HCT116 (cell line): ENCODE data around the gene GIMAP8. TPM values are rescaled to one million over a fixed set of nuclear protein-coding genes. Genes with fewer than 3 reads are reported as not detected.

Source experiments
- ATAC-seq: fragments of 200-7000 bp; cut with Tn5 transposase; 2 replicates; pipeline ENCODE4 v1.9.1; 2020; ENCODE audit warnings: mild to moderate bottlenecking, moderate library complexity
- BruUV-seq: library from RNA; stranded (reverse); fragments of 400-500 nt; replicated peaks from 2 replicates; lab custom pipeline; 2021; lab: Mats Ljungman, UMichigan
- CTCF ChIA-PET: fragments of 300-600 bp; sonication (Branson Sonifier 250); formaldehyde crosslinking; loops from one replicate; lab custom pipeline; 2021; ENCODE audit warnings: antibody characterized with exemption; lab: Charles Lee
- POLR2A ChIA-PET: fragments of 300-600, 350-600 bp; sonication (Branson Sonifier 250); formaldehyde crosslinking; loops from one replicate; lab custom pipeline; 2021; ENCODE audit warnings: antibody characterized with exemption; lab: Charles Lee
- RAD21 ChIA-PET, 2 experiments: fragments of 300-600 bp; sonication (Branson Sonifier 250); formaldehyde crosslinking; loops; one replicate each; lab custom pipeline; 2023; ENCODE audit warnings: low total read pairs in 2 of 2; ENCODE audit not compliant: uncharacterized antibody in 2 of 2, unreplicated experiment in 2 of 2, low non-redundant PET in 1 of 2; lab: Charles Lee
- DNase-seq: peaks from one replicate; pipeline ENCODE4 v3.0.0-alpha.2; 2010; ENCODE audit warnings: low read depth, low spot score
- H2AFZ ChIP-seq: fragments of 200-600 bp; shearing (Covaris generic), sonication (generic); 2 replicates; pipeline ENCODE4 v1.6.1; 2017; ENCODE audit warnings: low read depth, mixed run types, mixed read lengths, antibody characterized with exemption, low read length; ENCODE audit not compliant: poor library complexity, severe bottlenecking
- H3K27ac ChIP-seq: 2 replicates; pipeline ENCODE4 v1.5.1; 2012; ENCODE audit warnings: low read depth, low read length
- H3K27me3 ChIP-seq: fragments of 200-600 bp; sonication (generic); 2 replicates; pipeline ENCODE4 v1.6.1; 2016; ENCODE audit warnings: mixed run types, low read length, mixed read lengths; ENCODE audit not compliant: insufficient read depth
- H3K36me3 ChIP-seq, 2 experiments: fragments of 200-500 bp in 1 of 2; fragments of 200-600 bp in 1 of 2; sonication (Bioruptor generic) in 1 of 2; sonication (generic) in 1 of 2; 2 replicates each; pipeline versions ENCODE4 v1.5.1 to v1.6.1; 2014 to 2016; ENCODE audit warnings: low read length in 2 of 2, inconsistent platforms in 1 of 2, mixed read lengths in 1 of 2, mixed run types in 1 of 2; ENCODE audit not compliant: insufficient read depth in 2 of 2, control insufficient read depth in 1 of 2
- H3K4me1 ChIP-seq, 2 experiments: fragments of 200-600 bp in 1 of 2; sonication (generic) in 1 of 2; 2 replicates each; pipeline versions ENCODE4 v1.5.1 to v1.6.1; 2012 to 2017; ENCODE audit warnings: low read length in 2 of 2, inconsistent platforms in 1 of 2, mild to moderate bottlenecking in 1 of 2, mixed read lengths in 1 of 2, mixed run types in 1 of 2, moderate library complexity in 1 of 2; ENCODE audit not compliant: insufficient read depth in 2 of 2, control insufficient read depth in 1 of 2
- H3K4me2 ChIP-seq: fragments of 200-600 bp; sonication (generic); 2 replicates; pipeline ENCODE4 v1.6.1; 2017; ENCODE audit warnings: mixed run types, low read length, mixed read lengths
- H3K4me3 ChIP-seq, 2 experiments: fragments of 200-600 bp in 1 of 2; sonication (generic) in 1 of 2; replicated peaks in 1 of 2; 2 replicates each; pipeline ENCODE4 v1.5.1; 2011 to 2016; ENCODE audit warnings: low read length in 2 of 2, control low read depth in 1 of 2, low read depth in 1 of 2, mild to moderate bottlenecking in 1 of 2, mixed read lengths in 1 of 2, mixed run types in 1 of 2
- H3K79me2 ChIP-seq: fragments of 200-600 bp; sonication (generic); 2 replicates; pipeline ENCODE4 v1.6.1; 2017; ENCODE audit warnings: mild to moderate bottlenecking, mixed run types, low read length, moderate library complexity, mixed read lengths; ENCODE audit not compliant: insufficient read depth
- H3K9ac ChIP-seq: fragments of 200-600 bp; sonication (generic); 2 replicates; pipeline ENCODE4 v1.6.1; 2016; ENCODE audit warnings: low read length, mixed read lengths
- H3K9me2 ChIP-seq: fragments of 200-600 bp; sonication (generic), shearing (Covaris generic); 2 replicates; pipeline ENCODE4 v1.6.1; 2017; ENCODE audit warnings: mixed run types, mild to moderate bottlenecking, moderate library complexity; ENCODE audit not compliant: insufficient read depth
- H3K9me3 ChIP-seq, 2 experiments: fragments of 200-500 bp in 1 of 2; fragments of 200-600 bp in 1 of 2; sonication (Bioruptor generic) in 1 of 2; sonication (generic) in 1 of 2; 2 replicates each; pipeline ENCODE4 v1.6.1; 2014 to 2017; ENCODE audit warnings: low read length in 2 of 2, mixed read lengths in 2 of 2, inconsistent platforms in 1 of 2, low read depth in 1 of 2, mild to moderate bottlenecking in 1 of 2, mixed run types in 1 of 2, moderate library complexity in 1 of 2; ENCODE audit not compliant: control insufficient read depth in 1 of 2, insufficient read depth in 1 of 2
- H4K20me1 ChIP-seq: fragments of 200-600 bp; sonication (generic), shearing (Covaris generic); 2 replicates; pipeline ENCODE4 v1.6.1; 2017; ENCODE audit warnings: mixed run types, mild to moderate bottlenecking, moderate library complexity; ENCODE audit not compliant: insufficient read depth
- EZH2phosphoT487 ChIP-seq: fragments of 200-600 bp; IDR thresholded peaks from 2 replicates; pipeline ENCODE4 v1.6.1; 2018; ENCODE audit warnings: antibody characterized with exemption, borderline replicate concordance
- JUND ChIP-seq: IDR thresholded peaks from 2 replicates; pipeline ENCODE4 v1.6.1; 2012
- POLR2A ChIP-seq: IDR thresholded peaks from 2 replicates; pipeline ENCODE4 v1.7.0; 2011; ENCODE audit warnings: borderline replicate concordance; ENCODE audit not compliant: insufficient read depth, insufficient read length; ENCODE audit errors: extremely low read depth
- POLR2AphosphoS5 ChIP-seq: IDR thresholded peaks from 2 replicates; pipeline ENCODE4 v1.6.1; 2011; ENCODE audit warnings: mild to moderate bottlenecking, low read depth, low read length, moderate library complexity
- SRF ChIP-seq: IDR thresholded peaks from 2 replicates; pipeline ENCODE4 v1.6.1; 2012; ENCODE audit warnings: low read depth
- ZNF274 ChIP-seq: fragments of 200-500 bp; sonication (Bioruptor generic); IDR thresholded peaks from 2 replicates; pipeline ENCODE4 v1.6.1; 2014; ENCODE audit warnings: mild to moderate bottlenecking, low read depth, low read length, inconsistent platforms
- intact Hi-C: fragments of 100-400 bp; cut with micrococcal nuclease; formaldehyde crosslinking; loops from 2 replicates; pipeline ENCODE4 v1.10.0; 2022
- total RNA-seq: library from RNA; stranded (reverse); gene quantifications from one replicate; pipeline ENCODE4 v1.2.1, GENCODE V29; 2021; ENCODE audit not compliant: unreplicated experiment
- TF ChIP-seq, protein P1 (sequence below): IDR thresholded peaks from 2 replicates; pipeline ENCODE4 v1.6.1; 2011; ENCODE audit warnings: mild to moderate bottlenecking, low read length, moderate library complexity; ENCODE audit not compliant: insufficient replicate concordance; ENCODE audit errors: extremely low read depth

The GIMAP8 gene
- total RNA-seq, 1 experiment from 2014 or later, result 0.15 TPM

DNA sequence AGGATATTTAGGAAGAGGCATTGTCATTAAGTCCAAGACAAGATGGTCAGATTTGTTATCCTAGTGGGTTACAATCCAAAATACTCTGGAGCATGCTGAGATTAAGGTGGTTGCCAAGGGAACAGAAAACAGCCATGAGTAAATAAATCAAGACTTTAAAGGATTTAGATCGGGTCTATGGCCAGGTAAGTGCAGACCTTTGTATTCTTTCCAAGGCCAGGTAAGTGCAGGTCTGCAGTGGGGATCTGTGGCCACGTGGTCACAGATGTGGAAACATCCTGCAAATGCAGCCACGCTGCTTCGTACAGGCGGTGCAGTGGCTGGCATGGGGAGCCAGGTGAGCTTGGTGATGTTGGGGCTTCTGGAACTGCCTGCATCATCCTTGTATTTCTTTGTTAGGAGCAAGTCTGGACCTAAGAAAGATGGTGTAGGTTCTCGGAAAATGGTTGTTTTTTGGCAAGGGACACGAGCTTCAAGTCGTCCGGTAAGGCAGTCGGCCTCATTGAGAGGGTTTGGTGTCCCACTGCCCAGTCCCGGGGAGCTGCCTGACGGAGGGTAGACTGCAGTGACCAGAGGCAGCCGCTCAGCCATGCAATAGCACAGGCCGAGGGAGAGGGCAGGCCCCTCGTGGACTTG is 49.5 kb upstream of the GIMAP8 start:
- Histone ChIP-seq H4K20me1 (no peaks in the 10 kb centered on the region), H3K9me2 (no peaks in the 10 kb centered on the region), H2AFZ (no peak overlapping the region), H3K4me2 (peak overlapping the region; percentile 63), H3K27me3 (no peaks in the 10 kb centered on the region), H3K36me3 (no peaks in the 10 kb centered on the region), H3K4me3 (no peak overlapping the region), H3K9ac (no peak overlapping the region), H3K4me1 (peaks cover 24 to 42% of the 10 kb centered on the region in 2 experiments), H3K79me2 (no peaks in the 10 kb centered on the region), H3K27ac (no peak overlapping the region), H3K9me3 (no peaks in the 10 kb centered on the region)
- DNase-seq (no peak), ATAC-seq (no peak)
- TF ChIP-seq ZNF274, result no peak
- no peak for TF ChIP-seq JUND
- no peak for TF ChIP-seq POLR2AphosphoS5
- no peak for TF ChIP-seq EZH2phosphoT487
- TF ChIP-seq POLR2A, result no peak
- TF ChIP-seq SRF, result no peak
- TF ChIP-seq, protein P1, sequence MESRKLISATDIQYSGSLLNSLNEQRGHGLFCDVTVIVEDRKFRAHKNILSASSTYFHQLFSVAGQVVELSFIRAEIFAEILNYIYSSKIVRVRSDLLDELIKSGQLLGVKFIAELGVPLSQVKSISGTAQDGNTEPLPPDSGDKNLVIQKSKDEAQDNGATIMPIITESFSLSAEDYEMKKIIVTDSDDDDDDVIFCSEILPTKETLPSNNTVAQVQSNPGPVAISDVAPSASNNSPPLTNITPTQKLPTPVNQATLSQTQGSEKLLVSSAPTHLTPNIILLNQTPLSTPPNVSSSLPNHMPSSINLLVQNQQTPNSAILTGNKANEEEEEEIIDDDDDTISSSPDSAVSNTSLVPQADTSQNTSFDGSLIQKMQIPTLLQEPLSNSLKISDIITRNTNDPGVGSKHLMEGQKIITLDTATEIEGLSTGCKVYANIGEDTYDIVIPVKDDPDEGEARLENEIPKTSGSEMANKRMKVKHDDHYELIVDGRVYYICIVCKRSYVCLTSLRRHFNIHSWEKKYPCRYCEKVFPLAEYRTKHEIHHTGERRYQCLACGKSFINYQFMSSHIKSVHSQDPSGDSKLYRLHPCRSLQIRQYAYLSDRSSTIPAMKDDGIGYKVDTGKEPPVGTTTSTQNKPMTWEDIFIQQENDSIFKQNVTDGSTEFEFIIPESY, result no peak
- RAD21 ChIA-PET, result interaction anchor here in 1 of 2 experiments (0.6 kb wide), 1 partner anchor 23 kb away, joined by 3 read pairs; no protein-coding TSS in a partner anchor
- intact Hi-C loops, result loop anchor here (5.0 kb wide), 1 partner anchor 34 kb away; the partner anchor contains the start of gene REPIN1
- CTCF ChIA-PET, result no interaction called here
- POLR2A ChIA-PET, result no interaction called here
- BruUV-seq, result no TSS peak
